ENCODE results near the gene NRCAM.

Gene NRCAM

DNA sequence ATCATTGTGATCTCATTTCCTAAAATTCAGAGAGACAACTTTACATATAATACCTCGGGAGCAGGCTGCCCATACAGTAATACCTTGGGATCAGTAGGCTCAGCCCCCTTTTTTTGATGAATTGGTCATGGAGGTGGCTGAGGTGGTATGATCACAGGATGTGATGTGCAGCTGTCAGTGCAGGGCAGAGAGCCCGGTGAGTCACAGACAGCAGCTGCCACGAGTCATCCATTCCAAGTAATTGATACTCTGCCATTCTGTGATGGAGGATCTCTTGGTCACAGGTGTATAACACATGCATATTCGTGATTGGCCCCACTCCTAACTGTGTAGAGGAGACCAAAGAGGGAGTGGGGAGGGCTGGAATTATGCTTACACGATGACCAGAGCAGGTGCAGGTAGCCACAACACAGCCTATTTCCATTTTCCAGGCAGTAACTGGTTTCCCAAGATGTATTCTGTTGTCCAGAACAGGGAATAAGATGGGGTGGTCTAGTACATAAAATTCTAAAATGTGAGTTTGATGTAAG, 14.1 kb downstream of the NRCAM start:
- TF ChIP-seq GLIS3 (CRISPR knock-in tag; IDR thresholded peaks at IDR 0.05) (no peak), TCF4 (CRISPR knock-in tag; IDR thresholded peaks at IDR 0.05; ENCODE audit: borderline replicate concordance) (no peak), ARNTL (CRISPR knock-in tag; IDR thresholded peaks at IDR 0.05; ENCODE audit: borderline replicate concordance, low read depth) (no peak), ISL1 (CRISPR knock-in tag; IDR thresholded peaks at IDR 0.05) (no peak), TOX (CRISPR knock-in tag; IDR thresholded peaks at IDR 0.05; ENCODE audit: borderline replicate concordance) (no peak), PPARA (CRISPR knock-in tag; IDR thresholded peaks at IDR 0.05; ENCODE audit: borderline replicate concordance) (no peak), ZNF565 (CRISPR knock-in tag; conservative IDR thresholded peaks at IDR 0.05; ENCODE audit: low read depth) (no peak), SNAI2 (CRISPR knock-in tag; IDR thresholded peaks at IDR 0.05) (no peak), BACH2 (CRISPR knock-in tag; IDR thresholded peaks at IDR 0.05; ENCODE audit: borderline replicate concordance) (no peak), ZNF8 (CRISPR knock-in tag; IDR thresholded peaks at IDR 0.05) (no peak), CSDC2 (CRISPR knock-in tag; IDR thresholded peaks at IDR 0.05) (no peak), RARB (CRISPR knock-in tag; IDR thresholded peaks at IDR 0.05) (no peak), ESRRG (CRISPR knock-in tag; IDR thresholded peaks at IDR 0.05) (no peak), ZNF70 (CRISPR knock-in tag; IDR thresholded peaks at IDR 0.05) (no peak), OSR1 (CRISPR knock-in tag; IDR thresholded peaks at IDR 0.05) (no peak), ZFP30 (CRISPR knock-in tag; IDR thresholded peaks at IDR 0.05) (no peak)
- TF ChIP-seq, protein P1, sequence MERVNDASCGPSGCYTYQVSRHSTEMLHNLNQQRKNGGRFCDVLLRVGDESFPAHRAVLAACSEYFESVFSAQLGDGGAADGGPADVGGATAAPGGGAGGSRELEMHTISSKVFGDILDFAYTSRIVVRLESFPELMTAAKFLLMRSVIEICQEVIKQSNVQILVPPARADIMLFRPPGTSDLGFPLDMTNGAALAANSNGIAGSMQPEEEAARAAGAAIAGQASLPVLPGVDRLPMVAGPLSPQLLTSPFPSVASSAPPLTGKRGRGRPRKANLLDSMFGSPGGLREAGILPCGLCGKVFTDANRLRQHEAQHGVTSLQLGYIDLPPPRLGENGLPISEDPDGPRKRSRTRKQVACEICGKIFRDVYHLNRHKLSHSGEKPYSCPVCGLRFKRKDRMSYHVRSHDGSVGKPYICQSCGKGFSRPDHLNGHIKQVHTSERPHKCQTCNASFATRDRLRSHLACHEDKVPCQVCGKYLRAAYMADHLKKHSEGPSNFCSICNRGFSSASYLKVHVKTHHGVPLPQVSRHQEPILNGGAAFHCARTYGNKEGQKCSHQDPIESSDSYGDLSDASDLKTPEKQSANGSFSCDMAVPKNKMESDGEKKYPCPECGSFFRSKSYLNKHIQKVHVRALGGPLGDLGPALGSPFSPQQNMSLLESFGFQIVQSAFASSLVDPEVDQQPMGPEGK (CRISPR knock-in tag; IDR thresholded peaks at IDR 0.05; ENCODE audit: borderline replicate concordance) = no peak
- TF ChIP-seq, protein P2, sequence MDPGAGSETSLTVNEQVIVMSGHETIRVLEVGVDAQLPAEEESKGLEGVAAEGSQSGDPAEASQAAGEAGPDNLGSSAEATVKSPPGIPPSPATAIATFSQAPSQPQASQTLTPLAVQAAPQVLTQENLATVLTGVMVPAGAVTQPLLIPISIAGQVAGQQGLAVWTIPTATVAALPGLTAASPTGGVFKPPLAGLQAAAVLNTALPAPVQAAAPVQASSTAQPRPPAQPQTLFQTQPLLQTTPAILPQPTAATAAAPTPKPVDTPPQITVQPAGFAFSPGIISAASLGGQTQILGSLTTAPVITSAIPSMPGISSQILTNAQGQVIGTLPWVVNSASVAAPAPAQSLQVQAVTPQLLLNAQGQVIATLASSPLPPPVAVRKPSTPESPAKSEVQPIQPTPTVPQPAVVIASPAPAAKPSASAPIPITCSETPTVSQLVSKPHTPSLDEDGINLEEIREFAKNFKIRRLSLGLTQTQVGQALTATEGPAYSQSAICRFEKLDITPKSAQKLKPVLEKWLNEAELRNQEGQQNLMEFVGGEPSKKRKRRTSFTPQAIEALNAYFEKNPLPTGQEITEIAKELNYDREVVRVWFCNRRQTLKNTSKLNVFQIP (CRISPR knock-in tag; IDR thresholded peaks at IDR 0.05; ENCODE audit: borderline replicate concordance, low read depth) = no peak
- TF ChIP-seq, protein P3, sequence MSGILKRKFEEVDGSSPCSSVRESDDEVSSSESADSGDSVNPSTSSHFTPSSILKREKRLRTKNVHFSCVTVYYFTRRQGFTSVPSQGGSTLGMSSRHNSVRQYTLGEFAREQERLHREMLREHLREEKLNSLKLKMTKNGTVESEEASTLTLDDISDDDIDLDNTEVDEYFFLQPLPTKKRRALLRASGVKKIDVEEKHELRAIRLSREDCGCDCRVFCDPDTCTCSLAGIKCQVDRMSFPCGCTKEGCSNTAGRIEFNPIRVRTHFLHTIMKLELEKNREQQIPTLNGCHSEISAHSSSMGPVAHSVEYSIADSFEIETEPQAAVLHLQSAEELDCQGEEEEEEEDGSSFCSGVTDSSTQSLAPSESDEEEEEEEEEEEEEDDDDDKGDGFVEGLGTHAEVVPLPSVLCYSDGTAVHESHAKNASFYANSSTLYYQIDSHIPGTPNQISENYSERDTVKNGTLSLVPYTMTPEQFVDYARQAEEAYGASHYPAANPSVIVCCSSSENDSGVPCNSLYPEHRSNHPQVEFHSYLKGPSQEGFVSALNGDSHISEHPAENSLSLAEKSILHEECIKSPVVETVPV (CRISPR knock-in tag; IDR thresholded peaks at IDR 0.05) = no peak
- TF ChIP-seq, protein P4, sequence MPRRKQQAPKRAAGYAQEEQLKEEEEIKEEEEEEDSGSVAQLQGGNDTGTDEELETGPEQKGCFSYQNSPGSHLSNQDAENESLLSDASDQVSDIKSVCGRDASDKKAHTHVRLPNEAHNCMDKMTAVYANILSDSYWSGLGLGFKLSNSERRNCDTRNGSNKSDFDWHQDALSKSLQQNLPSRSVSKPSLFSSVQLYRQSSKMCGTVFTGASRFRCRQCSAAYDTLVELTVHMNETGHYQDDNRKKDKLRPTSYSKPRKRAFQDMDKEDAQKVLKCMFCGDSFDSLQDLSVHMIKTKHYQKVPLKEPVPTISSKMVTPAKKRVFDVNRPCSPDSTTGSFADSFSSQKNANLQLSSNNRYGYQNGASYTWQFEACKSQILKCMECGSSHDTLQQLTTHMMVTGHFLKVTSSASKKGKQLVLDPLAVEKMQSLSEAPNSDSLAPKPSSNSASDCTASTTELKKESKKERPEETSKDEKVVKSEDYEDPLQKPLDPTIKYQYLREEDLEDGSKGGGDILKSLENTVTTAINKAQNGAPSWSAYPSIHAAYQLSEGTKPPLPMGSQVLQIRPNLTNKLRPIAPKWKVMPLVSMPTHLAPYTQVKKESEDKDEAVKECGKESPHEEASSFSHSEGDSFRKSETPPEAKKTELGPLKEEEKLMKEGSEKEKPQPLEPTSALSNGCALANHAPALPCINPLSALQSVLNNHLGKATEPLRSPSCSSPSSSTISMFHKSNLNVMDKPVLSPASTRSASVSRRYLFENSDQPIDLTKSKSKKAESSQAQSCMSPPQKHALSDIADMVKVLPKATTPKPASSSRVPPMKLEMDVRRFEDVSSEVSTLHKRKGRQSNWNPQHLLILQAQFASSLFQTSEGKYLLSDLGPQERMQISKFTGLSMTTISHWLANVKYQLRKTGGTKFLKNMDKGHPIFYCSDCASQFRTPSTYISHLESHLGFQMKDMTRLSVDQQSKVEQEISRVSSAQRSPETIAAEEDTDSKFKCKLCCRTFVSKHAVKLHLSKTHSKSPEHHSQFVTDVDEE (CRISPR knock-in tag; IDR thresholded peaks at IDR 0.05) = no peak
- no peak for ATAC-seq

DNA sequence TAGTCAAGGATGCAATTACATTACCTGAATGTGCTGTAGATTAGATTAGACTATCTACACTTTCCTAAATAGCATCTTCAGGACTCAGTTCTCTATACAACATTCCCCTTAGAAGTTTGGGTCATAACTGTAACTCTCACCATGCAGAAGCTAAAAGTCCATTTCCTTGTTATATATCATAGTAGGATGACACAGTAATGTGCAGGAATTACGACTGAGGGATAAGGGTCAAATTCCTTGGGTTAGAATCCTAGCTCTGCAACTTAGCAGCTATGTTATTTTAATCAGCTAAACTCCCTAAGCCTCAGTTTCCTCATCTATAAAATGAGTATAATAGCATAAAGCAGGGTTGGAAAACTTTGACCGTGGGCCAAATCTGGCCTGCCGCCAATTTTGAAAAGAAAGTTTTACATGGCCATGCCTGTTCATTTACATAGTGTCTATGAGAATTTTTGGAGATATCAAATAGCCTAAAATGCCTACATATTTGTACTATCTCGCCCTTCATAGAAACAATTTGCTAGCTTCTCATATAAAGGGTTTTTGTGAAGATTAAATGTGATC, 14.8 kb downstream of the NRCAM start:
- TF ChIP-seq BACH2 (CRISPR knock-in tag; IDR thresholded peaks at IDR 0.05; ENCODE audit: borderline replicate concordance) (no peak), GLIS3 (CRISPR knock-in tag; IDR thresholded peaks at IDR 0.05) (no peak), CSDC2 (CRISPR knock-in tag; IDR thresholded peaks at IDR 0.05) (no peak), RARB (CRISPR knock-in tag; IDR thresholded peaks at IDR 0.05) (no peak)
- ATAC-seq = no peak

DNA sequence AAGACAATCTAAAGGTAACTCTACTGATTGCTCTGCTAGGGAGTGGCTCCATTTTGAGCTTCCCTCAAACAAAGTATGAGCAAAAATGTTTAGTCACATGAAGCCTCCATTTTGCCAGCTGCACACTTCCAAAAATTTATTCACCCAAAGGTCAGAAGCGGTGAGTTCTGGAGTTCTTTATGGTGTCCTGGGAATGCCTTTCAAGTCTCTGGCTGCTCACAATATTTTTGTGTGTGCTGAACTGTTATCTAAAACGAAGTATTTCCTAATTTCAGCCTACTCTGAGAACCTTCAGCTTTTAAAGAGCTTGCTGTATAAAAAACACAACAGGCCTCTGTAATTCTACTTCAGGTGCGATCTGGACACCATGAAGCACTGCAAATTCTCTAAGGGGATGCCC, 15.6 kb downstream of the NRCAM start:
- TF ChIP-seq OSR1 (CRISPR knock-in tag; IDR thresholded peaks at IDR 0.05) = no peak
- TF ChIP-seq, protein P3 (CRISPR knock-in tag; IDR thresholded peaks at IDR 0.05) = no peak
- ATAC-seq = no peak
